ENCODE results near the gene C1QC.

C1QC gene

GRCh38 chr1:22619252-22619651 lies 24.2 kb upstream of the C1QC start:
- DNase-seq (ENCODE audit: low read depth in 2 of 2) = no peak

- DNase-seq (ENCODE audit: low read depth in 2 of 2) = no peak
These were observed 23.6 kb upstream of the C1QC start for GRCh38 chr1:22619798-22620197.

DNA sequence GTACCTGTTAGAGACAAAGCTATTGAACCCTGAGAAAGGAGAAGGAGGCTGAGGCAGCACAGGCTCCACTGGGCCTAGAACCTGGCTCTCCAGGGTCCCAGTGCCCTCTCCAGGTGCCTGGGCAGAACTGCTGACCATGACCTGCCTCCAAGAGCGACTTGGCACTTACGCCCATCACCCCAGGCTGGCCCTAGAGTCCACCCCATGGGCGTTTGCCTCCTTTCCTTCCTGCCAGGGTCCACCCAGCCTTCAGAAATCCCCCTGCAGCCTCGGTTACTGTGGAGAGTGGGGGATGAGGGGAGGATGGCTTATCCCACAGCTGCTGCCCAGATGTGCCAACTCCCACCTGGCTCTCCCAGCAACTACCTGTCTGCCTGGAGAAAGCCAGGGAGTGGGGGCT lies 21.7 kb upstream of the C1QC start:
- DNase-seq (ENCODE audit: low read depth in 2 of 2) = no peak

GRCh38 chr1:22625262-22625925 lies 18.0 kb upstream of the C1QC start:
- no peak for DNase-seq (ENCODE audit: low read depth in 2 of 2)

DNA sequence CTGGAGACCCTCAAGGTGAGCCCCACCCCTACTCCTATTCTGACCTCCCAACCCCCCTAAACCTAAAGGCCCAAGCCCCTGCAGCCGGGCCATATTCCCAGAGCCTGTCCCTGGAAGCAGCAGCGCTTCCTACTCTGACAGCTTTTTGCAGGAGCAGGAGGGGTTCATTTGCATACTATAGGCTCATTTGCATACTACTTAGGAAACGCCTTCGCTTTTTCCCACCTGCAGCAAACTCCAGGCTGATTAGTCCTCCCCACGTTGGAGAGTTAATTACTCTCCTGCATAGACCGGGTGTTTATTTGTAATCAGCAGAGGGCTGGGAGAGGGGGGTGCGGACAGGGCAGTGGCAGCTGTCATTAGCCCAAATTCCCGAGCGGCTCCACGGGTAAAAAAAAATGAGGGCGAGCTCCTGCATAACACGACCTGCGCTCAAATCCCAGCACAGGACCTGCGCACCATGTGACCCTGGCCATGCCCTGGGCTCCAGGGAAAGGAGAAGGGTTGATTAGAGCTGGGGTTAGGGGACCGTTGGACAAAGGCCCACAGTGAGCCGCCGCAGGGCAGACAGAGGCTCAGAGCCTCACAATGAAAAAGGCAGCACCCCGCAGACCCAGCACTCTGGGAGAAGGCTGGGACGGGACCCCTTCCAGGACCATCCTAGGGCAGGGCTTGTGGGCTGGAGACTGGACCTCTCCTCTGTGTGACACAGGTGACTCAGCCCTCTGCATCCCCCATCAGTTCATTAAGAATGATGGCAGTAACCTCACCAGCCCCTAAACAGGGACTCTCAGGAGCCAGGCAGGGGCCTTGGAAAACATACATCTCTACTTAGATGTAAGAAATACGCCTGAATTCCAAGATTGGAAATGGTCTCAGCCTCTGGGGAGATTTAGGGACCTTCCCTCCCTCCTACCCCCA lies 16.9 kb upstream of the C1QC start:
- no peak for DNase-seq (ENCODE audit: low read depth in 2 of 2)

DNA sequence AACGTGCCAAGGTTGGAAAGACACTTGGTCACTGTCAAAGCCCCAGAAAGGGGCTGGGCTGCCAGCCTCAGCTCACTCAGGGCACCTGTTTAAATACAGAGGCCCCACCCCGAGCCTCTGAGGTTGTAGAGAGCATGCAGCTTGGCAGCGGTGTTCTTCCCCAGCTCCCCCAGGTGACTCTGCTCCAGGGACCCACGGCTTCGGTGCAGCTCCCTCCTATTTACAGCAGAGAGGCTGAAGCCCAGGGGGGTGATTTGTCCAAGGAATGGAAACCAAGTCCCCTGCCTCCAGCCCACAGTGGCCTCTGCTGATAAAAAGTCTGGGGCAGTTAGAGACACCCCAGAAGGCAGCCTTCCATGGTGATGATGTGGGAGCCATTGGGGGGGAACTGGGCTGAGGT lies 16.1 kb upstream of the C1QC start:
- no peak for DNase-seq (ENCODE audit: low read depth in 2 of 2)

- no peak for DNase-seq (ENCODE audit: low read depth in 2 of 2)
These were observed 14.6 kb upstream of the C1QC start for GRCh38 chr1:22628698-22629444.

- DNase-seq (ENCODE audit: low read depth in 2 of 2) = no peak
These were observed 13.5 kb upstream of the C1QC start for GRCh38 chr1:22629886-22630285.

GRCh38 chr1:22633697-22634463 lies 9.6 kb upstream of the C1QC start:
- no peak for DNase-seq (ENCODE audit: low read depth in 2 of 2)

DNA sequence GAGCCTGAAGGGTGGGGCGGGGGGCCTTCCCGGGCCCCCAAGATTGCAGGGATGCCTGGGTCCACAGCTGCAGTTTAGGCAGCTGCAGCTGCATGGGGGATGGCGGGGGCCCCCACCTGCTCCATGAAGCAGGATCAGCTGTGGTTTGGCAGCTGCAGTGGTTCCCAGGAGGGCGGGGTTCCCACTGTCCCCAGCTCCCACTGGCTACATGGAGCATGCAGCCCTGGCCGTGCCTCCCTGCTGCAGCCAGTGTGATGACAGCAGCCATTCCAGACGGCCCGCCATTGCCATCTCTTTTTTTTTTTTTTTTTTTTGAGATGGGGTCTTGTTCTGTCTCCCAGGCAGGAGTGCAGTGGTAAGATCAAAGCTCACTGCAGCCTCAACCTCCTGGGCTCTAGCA lies 8.0 kb upstream of the C1QC start:
- DNase-seq (ENCODE audit: low read depth in 2 of 2) = no peak

DNA sequence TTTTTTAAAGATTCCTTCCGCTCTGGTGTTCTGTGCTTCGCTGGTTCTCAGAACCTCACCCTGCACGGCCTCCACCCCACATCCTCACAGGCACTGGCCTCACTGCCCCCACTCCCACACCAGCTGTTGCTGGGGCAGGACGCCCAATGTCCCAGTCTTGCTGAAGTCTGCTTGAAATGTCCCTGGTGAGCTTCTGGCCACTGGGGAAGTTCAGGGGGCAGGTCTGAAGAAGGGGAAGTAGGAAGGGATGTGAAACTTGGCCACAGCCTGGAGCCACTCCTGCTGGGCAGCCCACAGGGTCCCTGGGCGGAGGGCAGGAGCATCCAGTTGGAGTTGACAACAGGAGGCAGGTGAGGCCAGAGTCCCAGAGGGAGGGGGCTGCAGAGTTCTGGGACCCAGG lies 7.1 kb upstream of the C1QC start, which contains the start of gene C1QA:
Gene C1QA, plus strand, starts transcription at position 276 of the 400 bp plus-strand sequence. CDS start 989 bp downstream, outside the sequence.
- no peak for DNase-seq (ENCODE audit: low read depth in 2 of 2)

DNA sequence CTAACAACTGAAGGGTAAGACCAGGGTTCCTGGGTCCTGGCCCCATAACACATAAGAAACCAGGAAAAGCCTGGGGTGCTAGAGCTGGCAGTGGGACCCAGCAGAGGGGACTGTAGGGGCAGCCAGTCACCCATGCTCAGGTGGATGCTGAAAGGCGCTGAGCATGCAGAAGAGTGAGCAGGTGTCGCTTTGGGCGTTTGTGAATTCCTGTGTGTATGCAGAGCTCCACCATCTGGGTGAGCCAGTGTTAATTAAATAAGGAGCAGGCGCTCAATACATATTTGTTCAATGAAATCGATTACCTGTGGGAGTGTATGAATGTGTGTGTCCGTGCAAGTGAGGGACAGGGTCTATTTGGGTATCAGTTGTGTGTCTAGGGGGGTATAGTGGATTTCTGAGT lies 6.5 kb upstream of the C1QC start:
- DNase-seq (ENCODE audit: low read depth in 2 of 2) = no peak

DNA sequence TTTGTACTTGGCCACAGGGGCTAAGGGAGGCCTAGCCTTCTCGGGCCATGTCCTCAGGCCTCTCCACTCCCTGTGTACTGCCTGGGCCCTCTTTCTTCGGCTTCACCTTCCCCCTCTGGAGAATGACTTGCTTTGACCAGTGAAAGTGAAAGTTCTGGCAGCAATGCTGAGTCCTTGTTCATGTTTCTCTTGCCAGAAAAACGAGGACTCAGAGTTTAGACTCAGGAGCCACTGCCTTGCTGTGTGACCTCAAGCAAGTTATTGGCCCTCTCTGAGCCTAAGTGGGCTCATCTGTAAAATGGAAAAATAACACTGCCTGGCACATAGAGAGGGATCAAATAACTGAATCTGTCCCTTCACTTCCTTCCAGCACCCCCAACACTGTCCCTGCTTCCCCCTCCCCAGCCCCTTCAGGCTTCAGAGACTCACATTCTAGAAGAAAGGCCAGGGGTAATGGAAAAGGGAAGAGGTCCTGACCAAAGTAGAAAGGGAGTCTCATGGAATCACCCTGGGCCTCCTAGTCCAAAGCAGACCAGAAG lies 5.5 kb upstream of the C1QC start:
- DNase-seq (ENCODE audit: low read depth in 2 of 2) = no peak

DNA sequence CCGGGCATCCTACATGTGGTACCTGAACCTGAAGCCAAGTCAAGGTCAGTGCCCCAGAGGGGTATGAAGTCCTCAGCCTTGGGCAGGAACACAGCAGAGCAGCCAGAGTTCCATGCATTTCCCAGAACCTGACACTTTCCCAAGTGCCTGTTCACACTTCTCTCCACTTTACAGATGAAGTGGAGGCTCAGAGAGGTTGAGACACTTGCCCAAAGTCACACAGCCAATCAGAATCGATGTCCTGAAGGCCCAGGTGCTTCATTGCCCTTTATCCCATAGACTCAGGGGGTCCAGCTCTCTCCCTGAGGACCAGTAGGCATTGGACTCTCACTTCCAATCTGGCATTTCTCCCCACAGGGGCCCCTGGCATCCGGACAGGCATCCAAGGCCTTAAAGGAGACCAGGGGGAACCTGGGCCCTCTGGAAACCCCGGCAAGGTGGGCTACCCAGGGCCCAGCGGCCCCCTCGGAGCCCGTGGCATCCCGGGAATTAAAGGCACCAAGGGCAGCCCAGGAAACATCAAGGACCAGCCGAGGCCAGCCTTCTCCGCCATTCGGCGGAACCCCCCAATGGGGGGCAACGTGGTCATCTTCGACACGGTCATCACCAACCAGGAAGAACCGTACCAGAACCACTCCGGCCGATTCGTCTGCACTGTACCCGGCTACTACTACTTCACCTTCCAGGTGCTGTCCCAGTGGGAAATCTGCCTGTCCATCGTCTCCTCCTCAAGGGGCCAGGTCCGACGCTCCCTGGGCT lies 4.8 kb upstream of the C1QC start:
- DNase-seq (ENCODE audit: low read depth in 2 of 2) = no peak

DNA sequence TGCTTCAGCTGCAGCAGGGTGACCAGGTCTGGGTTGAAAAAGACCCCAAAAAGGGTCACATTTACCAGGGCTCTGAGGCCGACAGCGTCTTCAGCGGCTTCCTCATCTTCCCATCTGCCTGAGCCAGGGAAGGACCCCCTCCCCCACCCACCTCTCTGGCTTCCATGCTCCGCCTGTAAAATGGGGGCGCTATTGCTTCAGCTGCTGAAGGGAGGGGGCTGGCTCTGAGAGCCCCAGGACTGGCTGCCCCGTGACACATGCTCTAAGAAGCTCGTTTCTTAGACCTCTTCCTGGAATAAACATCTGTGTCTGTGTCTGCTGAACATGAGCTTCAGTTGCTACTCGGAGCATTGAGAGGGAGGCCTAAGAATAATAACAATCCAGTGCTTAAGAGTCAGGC lies 4.1 kb upstream of the C1QC start:
- DNase-seq (ENCODE audit: low read depth in 2 of 2) = no peak

- no peak for DNase-seq (ENCODE audit: low read depth in 2 of 2)
These were observed 2.2 kb upstream of the C1QC start for GRCh38 chr1:22641247-22641646.

GRCh38 chr1:22641906-22642636 lies 1.4 kb upstream of the C1QC start:
- peak; percentile 61 to 70 for DNase-seq (ENCODE audit: low read depth in 2 of 2)

DNA sequence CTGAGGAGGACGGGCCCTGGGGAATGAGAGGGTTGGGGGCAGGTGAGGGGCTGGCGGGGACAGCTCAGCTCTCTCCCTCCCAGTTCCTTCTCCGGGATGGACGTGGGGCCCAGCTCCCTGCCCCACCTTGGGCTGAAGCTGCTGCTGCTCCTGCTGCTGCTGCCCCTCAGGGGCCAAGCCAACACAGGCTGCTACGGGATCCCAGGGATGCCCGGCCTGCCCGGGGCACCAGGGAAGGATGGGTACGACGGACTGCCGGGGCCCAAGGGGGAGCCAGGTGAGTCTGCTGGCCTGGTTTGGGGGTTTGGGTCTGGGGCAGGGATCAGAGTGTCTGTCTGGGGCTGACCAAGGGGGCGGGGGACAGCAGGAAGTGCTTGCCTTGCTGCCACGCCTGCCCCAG lies 495 bp downstream of the C1QC start:
- DNase-seq (ENCODE audit: low read depth in 2 of 2) = no peak

DNA sequence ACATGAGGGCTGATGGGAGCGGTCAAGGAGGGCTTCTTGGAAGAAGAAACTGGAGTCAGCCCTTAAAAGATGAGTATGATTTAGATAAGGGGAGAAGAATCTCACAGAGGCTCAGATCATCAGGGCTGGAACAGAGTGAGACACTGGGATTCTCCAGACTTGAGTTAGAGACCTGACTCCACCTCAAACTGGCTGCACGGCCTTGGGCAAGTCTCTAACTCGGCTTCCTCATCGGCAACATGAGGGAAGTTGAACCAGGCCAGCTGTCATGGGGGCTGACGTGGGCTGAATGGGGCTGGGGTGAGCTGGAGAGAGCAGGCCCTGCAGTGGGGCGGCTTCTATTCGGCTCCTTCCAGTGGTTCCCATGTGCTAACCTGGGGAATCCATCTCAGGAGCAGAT lies 2.5 kb downstream of the C1QC start:
- DNase-seq (ENCODE audit: low read depth in 2 of 2) = no peak

GRCh38 chr1:22646384-22646783 lies 3.0 kb downstream of the C1QC start:
- DNase-seq (ENCODE audit: low read depth in 2 of 2) = no peak

Data from stimulated activated CD4-positive, alpha-beta T cell treated with anti-CD3 and anti-CD28 coated beads, Interleukin-1b, Interleukin-23, amount 100 ng/mL, for 4 hours (primary cell).